Natural killer cell (primary cell): ENCODE results near the gene OR1E2. TPM values are rescaled to one million over a fixed set of nuclear protein-coding genes. Genes with fewer than 3 reads are reported as not detected.

Experiments
- ATAC-seq, 3 donors: fragments of 150-1000 bp in 2 of 3; fragments of 200-7000 bp in 1 of 3; cut with Tn5 transposase; 1 replicate in 1 of 3; 2 replicates in 2 of 3; pipeline ENCODE4 v1.10.0; 2021; ENCODE audit warnings: mild to moderate bottlenecking in 2 of 3, moderate library complexity in 2 of 3
- DNase-seq, 2 donors: peaks; one replicate each; pipeline versions ENCODE4 v3.0.0 to v3.0.0-alpha.2; 2013 to 2021; ENCODE audit warnings: mixed read lengths in 1 of 2
- H3K27ac ChIP-seq: one replicate; pipeline ENCODE4 v1.5.1; 2013; ENCODE audit warnings: mild to moderate bottlenecking, low read length
- H3K27me3 ChIP-seq: one replicate; pipeline ENCODE4 v1.6.1; 2013; ENCODE audit warnings: low read length; ENCODE audit not compliant: control insufficient read depth, insufficient read depth
- H3K36me3 ChIP-seq: one replicate; pipeline ENCODE4 v1.6.1; 2013; ENCODE audit warnings: low read length; ENCODE audit not compliant: control insufficient read depth, insufficient read depth
- H3K4me1 ChIP-seq: one replicate; pipeline ENCODE4 v1.6.1; 2013; ENCODE audit warnings: low read length; ENCODE audit not compliant: control insufficient read depth, insufficient read depth
- H3K4me3 ChIP-seq: one replicate; pipeline ENCODE4 v1.5.1; 2013; ENCODE audit warnings: low read length
- H3K9me3 ChIP-seq: one replicate; pipeline ENCODE4 v1.6.1; 2013; ENCODE audit warnings: low read length; ENCODE audit not compliant: control insufficient read depth, insufficient read depth
- H3K27ac Mint-ChIP-seq, 2 donors: one replicate each; pipeline ENCODE4 v1.8.0; 2022; ENCODE audit warnings: mild to moderate bottlenecking in 2 of 2, mixed read lengths in 2 of 2, moderate library complexity in 1 of 2
- H3K27me3 Mint-ChIP-seq, 2 donors: one replicate each; pipeline ENCODE4 v1.8.0; 2022; ENCODE audit warnings: low read depth in 2 of 2, mixed read lengths in 2 of 2
- H3K36me3 Mint-ChIP-seq: one replicate; pipeline ENCODE4 v1.8.0; 2022; ENCODE audit warnings: mixed read lengths
- H3K4me1 Mint-ChIP-seq, 2 donors: one replicate each; pipeline ENCODE4 v1.8.0; 2022; ENCODE audit warnings: mixed read lengths in 2 of 2
- H3K4me3 Mint-ChIP-seq: one replicate; pipeline ENCODE4 v1.8.0; 2022; ENCODE audit warnings: mild to moderate bottlenecking, moderate library complexity, mixed read lengths
- H3K9me3 Mint-ChIP-seq, 2 donors: one replicate each; pipeline ENCODE4 v1.8.0; 2022; ENCODE audit warnings: mixed read lengths in 2 of 2
- WGBS: methylation state at CpG from one replicate; pipeline ENCODE4 v1.1.7; 2013; ENCODE audit warnings: missing lambda C conversion rate; ENCODE audit not compliant: insufficient coverage; 5-methylcytosine and 5-hydroxymethylcytosine counted together
- intact Hi-C: fragments of 100-400 bp; cut with micrococcal nuclease; formaldehyde crosslinking; loops from one replicate; pipeline ENCODE4 v1.14.2; 2022
- total RNA-seq, 4 donors: library from RNA; stranded (reverse); fragments of 120-200 nt in 1 of 4; gene quantifications; one replicate each; pipeline versions ENCODE4 v1.2.3 to v1.2.4, GENCODE V29; 2013 to 2022
- TF ChIP-seq, protein P1 (sequence below): fragments of 200-600 bp; IDR thresholded peaks from one replicate; pipeline ENCODE4 v1.8.0; 2022; ENCODE audit warnings: antibody characterized with exemption

Gene OR1E2
- total RNA-seq, 3 donors from 2014 or later (not counting 1 experiment from before 2014, with no cell fraction given) = not detected

DNA sequence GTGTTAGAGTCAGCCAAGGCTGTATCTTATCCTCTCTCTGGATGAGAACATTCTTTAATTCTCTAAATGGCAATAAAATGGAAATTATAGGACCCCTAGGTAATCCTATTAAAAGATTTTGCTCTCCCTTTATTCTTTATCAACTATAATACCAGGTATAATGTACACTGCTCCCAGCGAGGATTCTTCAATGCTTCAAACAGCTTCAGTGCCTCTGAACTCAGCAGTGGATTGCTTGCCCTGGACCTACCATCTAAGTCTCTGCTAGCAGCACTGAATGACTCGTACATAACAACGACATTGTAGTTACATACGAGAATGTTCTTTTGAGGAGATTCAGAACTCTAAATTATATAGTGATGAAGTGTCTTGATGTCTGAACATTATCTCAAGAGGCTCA is 43.9 kb downstream of the OR1E2 start:
- Histone ChIP-seq H3K36me3 (no peaks in the 10 kb centered on the region), H3K27me3 (peaks cover 18% of the 10 kb centered on the region), H3K4me3 (no peak overlapping the region), H3K27ac (no peak overlapping the region), H3K4me1 (no peaks in the 10 kb centered on the region), H3K9me3 (no peaks in the 10 kb centered on the region)
- 76% methylated on average over 4 of the region's 4 CpGs for WGBS
- no peak overlapping the region for H3K27ac Mint-ChIP-seq
- TF ChIP-seq, protein P1, sequence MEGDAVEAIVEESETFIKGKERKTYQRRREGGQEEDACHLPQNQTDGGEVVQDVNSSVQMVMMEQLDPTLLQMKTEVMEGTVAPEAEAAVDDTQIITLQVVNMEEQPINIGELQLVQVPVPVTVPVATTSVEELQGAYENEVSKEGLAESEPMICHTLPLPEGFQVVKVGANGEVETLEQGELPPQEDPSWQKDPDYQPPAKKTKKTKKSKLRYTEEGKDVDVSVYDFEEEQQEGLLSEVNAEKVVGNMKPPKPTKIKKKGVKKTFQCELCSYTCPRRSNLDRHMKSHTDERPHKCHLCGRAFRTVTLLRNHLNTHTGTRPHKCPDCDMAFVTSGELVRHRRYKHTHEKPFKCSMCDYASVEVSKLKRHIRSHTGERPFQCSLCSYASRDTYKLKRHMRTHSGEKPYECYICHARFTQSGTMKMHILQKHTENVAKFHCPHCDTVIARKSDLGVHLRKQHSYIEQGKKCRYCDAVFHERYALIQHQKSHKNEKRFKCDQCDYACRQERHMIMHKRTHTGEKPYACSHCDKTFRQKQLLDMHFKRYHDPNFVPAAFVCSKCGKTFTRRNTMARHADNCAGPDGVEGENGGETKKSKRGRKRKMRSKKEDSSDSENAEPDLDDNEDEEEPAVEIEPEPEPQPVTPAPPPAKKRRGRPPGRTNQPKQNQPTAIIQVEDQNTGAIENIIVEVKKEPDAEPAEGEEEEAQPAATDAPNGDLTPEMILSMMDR = no peak
- peaks cover 34 to 64% of the 10 kb centered on the region in 2 donors for H3K27me3 Mint-ChIP-seq
- H3K4me1 Mint-ChIP-seq = peaks cover 0 to 5% of the 10 kb centered on the region in 2 donors
- ATAC-seq (no peak), DNase-seq (no peak)
- no peaks in the 10 kb centered on the region for H3K36me3 Mint-ChIP-seq
- intact Hi-C loops = no loop called here
- H3K4me3 Mint-ChIP-seq = no peak overlapping the region
- H3K9me3 Mint-ChIP-seq = no peaks in the 10 kb centered on the region

DNA sequence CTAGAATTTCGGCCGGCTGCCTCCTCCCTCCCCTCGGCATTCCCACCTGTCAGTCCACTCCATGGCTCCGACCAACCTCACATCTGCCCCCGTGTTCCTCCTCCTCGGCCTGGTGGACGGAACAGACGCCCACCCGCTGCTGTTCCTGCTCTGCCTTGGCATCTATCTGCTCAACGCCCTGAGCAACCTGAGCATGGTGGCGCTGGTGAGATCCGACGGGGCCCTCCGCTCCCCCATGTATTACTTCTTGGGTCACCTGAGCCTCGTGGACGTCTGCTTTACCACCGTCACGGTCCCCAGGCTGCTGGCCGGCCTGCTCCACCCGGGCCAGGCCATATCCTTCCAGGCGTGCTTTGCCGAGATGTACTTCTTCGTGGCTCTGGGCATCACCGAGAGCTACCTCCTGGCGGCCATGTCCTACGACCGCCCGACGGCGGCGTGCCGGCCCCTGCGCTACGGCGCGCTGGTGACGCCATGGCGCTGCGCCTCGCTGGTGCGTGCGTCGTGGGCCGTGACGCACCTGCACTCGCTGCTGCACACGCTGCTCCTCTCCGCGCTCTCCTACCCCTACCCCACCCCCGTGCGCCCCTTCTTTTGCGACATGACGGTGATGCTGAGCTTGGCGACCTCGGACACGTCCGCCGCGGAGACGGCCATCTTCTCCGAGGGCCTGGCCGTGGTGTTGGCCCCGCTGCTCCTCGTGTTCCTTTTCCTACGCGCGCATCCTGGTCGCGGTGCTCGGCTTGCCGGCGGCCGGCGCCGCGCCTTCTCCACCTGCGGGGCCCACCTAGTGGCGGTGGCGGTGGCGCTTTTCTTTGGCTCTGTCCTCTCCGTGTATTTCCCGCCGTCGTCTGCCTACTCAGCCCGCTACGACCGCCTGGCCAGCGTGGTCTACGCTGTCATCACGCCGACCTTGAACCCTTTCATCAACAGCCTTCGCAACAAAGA is 47.5 kb downstream of the OR1E2 start, which contains the start of gene OR3A2:
OR3A2 (minus strand) TSS at position 440 of the 948 bp plus-strand sequence.
- H3K27ac ChIP-seq = no peak within 1 kb of the TSS
- H3K4me1 ChIP-seq = no peaks in the 10 kb centered on the region
- Mint-ChIP-seq H3K27me3 (peaks cover 35 to 46% of the 10 kb centered on the region in 2 donors), H3K9me3 (no peaks in the 10 kb centered on the region), H3K4me3 (peak within 1 kb of the TSS; percentile 79), H3K4me1 (peaks cover 0 to 5% of the 10 kb centered on the region in 2 donors), H3K36me3 (no peaks in the 10 kb centered on the region), H3K27ac (peak within 1 kb of the TSS in 1 of 2 donors; percentile 68)
- 42% methylated on average over 91 of the region's 92 CpGs for WGBS
- no peaks in the 10 kb centered on the region for H3K9me3 ChIP-seq
- no peak within 1 kb of the TSS for H3K4me3 ChIP-seq
- TF ChIP-seq, protein P1 = no peak
- no peaks in the 10 kb centered on the region for H3K36me3 ChIP-seq
- H3K27me3 ChIP-seq = peaks cover 19% of the 10 kb centered on the region
- ATAC-seq (peak in 2 of 3 donors; percentile 89 to 92), DNase-seq (peak in 1 of 2 donors; percentile 70)
- intact Hi-C loops = no loop called here

Other genes with a start within 250 kb of the OR1E2 start
- gene OR1A2, start 236.3 kb downstream of the OR1E2 start, total RNA-seq = not detected
- gene OR1A1, start 226.2 kb downstream of the OR1E2 start, total RNA-seq = not detected
- gene OR3A1, start 135.5 kb downstream of the OR1E2 start, total RNA-seq = not detected
- 1 to 10 TPM in 1 of 3 donors, under 1 TPM in 1, not detected in 1; 0.80 to 1.2 TPM for gene OR3A2, start 47.5 kb downstream of the OR1E2 start, total RNA-seq
- not detected for gene OR1E1, start 35.4 kb downstream of the OR1E2 start, total RNA-seq
- not detected for gene OR3A3, start 22.5 kb downstream of the OR1E2 start, total RNA-seq
- 1 to 10 TPM in 1 of 3 donors, not detected in 2; 1.3 TPM for gene SPATA22, start 38.0 kb upstream of the OR1E2 start, total RNA-seq
- gene ASPA, start 42.2 kb upstream of the OR1E2 start, total RNA-seq = not detected
- gene TRPV3, start 124.0 kb upstream of the OR1E2 start, total RNA-seq = 10 to 100 TPM in 1 of 3 donors, 1 to 10 TPM in 2; 5.6 to 10.3 (median 7.6) TPM
- gene TRPV1, start 175.6 kb upstream of the OR1E2 start, total RNA-seq = 1 to 10 TPM; 3.2 to 4.5 (median 4.2) TPM
- 1 to 10 TPM; 5.8 to 9.3 (median 8.9) TPM for gene SHPK, start 202.4 kb upstream of the OR1E2 start, total RNA-seq
- gene CTNS, start 202.9 kb upstream of the OR1E2 start, total RNA-seq = 10 to 100 TPM in 1 of 3 donors, 1 to 10 TPM in 2; 7.6 to 24.2 (median 9.6) TPM
- 10 to 100 TPM; 15.1 to 17.0 (median 16.3) TPM for gene TAX1BP3, start 234.7 kb upstream of the OR1E2 start, total RNA-seq
- 10 to 100 TPM; 29.3 to 34.7 (median 32.1) TPM for gene EMC6, start 235.0 kb upstream of the OR1E2 start, total RNA-seq